MM.1S (cell line): ENCODE measurements around the gene PPP2R2C.

Experiments used
- DNase-seq: peaks from one replicate; pipeline ENCODE4 v3.0.0-alpha.2; 2015
- H2AFZ ChIP-seq: fragments of 300-600 bp; sonication (generic); 2 replicates; pipeline ENCODE4 v1.6.0; 2016; ENCODE audit warnings: antibody characterized with exemption, low read length
- H3F3A ChIP-seq: fragments of 300-600 bp; sonication (generic); 2 replicates; pipeline ENCODE4 v1.6.1; 2016; ENCODE audit warnings: mild to moderate bottlenecking, antibody characterized with exemption, low read length, moderate library complexity, mixed read lengths; ENCODE audit not compliant: insufficient read depth
- H3K27ac ChIP-seq: fragments of 300-600 bp; sonication (generic); 2 replicates; pipeline ENCODE4 v1.5.1; 2016; ENCODE audit warnings: mild to moderate bottlenecking, low read length
- H3K27me3 ChIP-seq: fragments of 300-600 bp; sonication (generic); replicated peaks from 2 replicates; pipeline ENCODE4 v1.6.0; 2016; ENCODE audit warnings: low read length; ENCODE audit not compliant: insufficient read depth
- H3K36me3 ChIP-seq: fragments of 300-600 bp; sonication (generic); replicated peaks from 2 replicates; pipeline ENCODE4 v1.6.1; 2016; ENCODE audit warnings: mild to moderate bottlenecking, low read length, mixed read lengths; ENCODE audit not compliant: insufficient read depth
- H3K4me1 ChIP-seq: fragments of 300-600 bp; sonication (generic); 2 replicates; pipeline ENCODE4 v1.6.1; 2016; ENCODE audit warnings: low read length, mixed read lengths
- H3K4me2 ChIP-seq: fragments of 300-600 bp; sonication (generic); 2 replicates; pipeline ENCODE4 v1.6.0; 2016; ENCODE audit warnings: low read depth, low read length
- H3K4me3 ChIP-seq: fragments of 300-600 bp; sonication (generic); 2 replicates; pipeline ENCODE4 v1.5.1; 2016; ENCODE audit warnings: low read length, mixed read lengths
- H3K79me2 ChIP-seq: fragments of 300-600 bp; sonication (generic); 2 replicates; pipeline ENCODE4 v1.6.1; 2016; ENCODE audit warnings: mixed run types, low read length, mixed read lengths
- H3K9ac ChIP-seq: fragments of 300-600 bp; sonication (generic); 2 replicates; pipeline ENCODE4 v1.6.1; 2016; ENCODE audit warnings: low read length, mixed read lengths
- H3K9me2 ChIP-seq: fragments of 300-600 bp; sonication (generic); replicated peaks from 2 replicates; pipeline ENCODE4 v1.6.1; 2016; ENCODE audit warnings: mild to moderate bottlenecking, low read length, mixed read lengths; ENCODE audit not compliant: insufficient read depth
- H3K9me3 ChIP-seq: fragments of 300-600 bp; sonication (generic); replicated peaks from 2 replicates; pipeline ENCODE4 v1.6.1; 2016; ENCODE audit warnings: mild to moderate bottlenecking, low read length, mixed read lengths; ENCODE audit not compliant: insufficient read depth
- H4K20me1 ChIP-seq: fragments of 300-600 bp; sonication (generic); 2 replicates; pipeline ENCODE4 v1.6.1; 2016; ENCODE audit warnings: mild to moderate bottlenecking, low read length, moderate library complexity, mixed read lengths; ENCODE audit not compliant: insufficient read depth
- CTCF ChIP-seq: fragments of 300-600 bp; sonication (generic); IDR thresholded peaks from 2 replicates; pipeline ENCODE4 v1.5.1; 2016; ENCODE audit warnings: antibody characterized with exemption, low read length, mixed read lengths
- EZH2 ChIP-seq: fragments of 300-600 bp; sonication (generic); optimal IDR thresholded peaks from 2 replicates; pipeline ENCODE3; 2017; ENCODE audit warnings: low read depth, mild to moderate bottlenecking, antibody characterized with exemption, low read length, mixed read lengths
- EZH2phosphoT487 ChIP-seq: fragments of 300-600 bp; sonication (generic); IDR thresholded peaks from 2 replicates; pipeline ENCODE4 v1.6.1; 2018; ENCODE audit warnings: antibody characterized with exemption, low read length

Gene PPP2R2C

GRCh38 chr4:6338951-6339817 is 133.2 kb downstream of the PPP2R2C start:
- H3K4me3 ChIP-seq, result no peak overlapping the region
- peaks cover 13% of the 10 kb centered on the region for H3K4me1 ChIP-seq
- H3K27me3 ChIP-seq, result peaks cover 91% of the 10 kb centered on the region
- no peaks in the 10 kb centered on the region for H3F3A ChIP-seq
- H3K4me2 ChIP-seq, result no peak overlapping the region
- no peak for DNase-seq
- no peaks in the 10 kb centered on the region for H3K9me2 ChIP-seq
- H3K79me2 ChIP-seq, result no peaks in the 10 kb centered on the region
- H2AFZ ChIP-seq, result no peak overlapping the region
- no peak overlapping the region for H3K9ac ChIP-seq
- TF ChIP-seq EZH2, result no peak
- TF ChIP-seq CTCF, result no peak
- no peak for TF ChIP-seq EZH2phosphoT487
- no peaks in the 10 kb centered on the region for H3K9me3 ChIP-seq
- no peaks in the 10 kb centered on the region for H3K36me3 ChIP-seq
- H3K27ac ChIP-seq, result no peak overlapping the region
- H4K20me1 ChIP-seq, result no peaks in the 10 kb centered on the region

- H3K9me3 ChIP-seq, result no peaks in the 10 kb centered on the region
- no peak overlapping the region for H3K4me3 ChIP-seq
These were observed 134.1 kb downstream of the PPP2R2C start for GRCh38 chr4:6338175-6338950.

DNA sequence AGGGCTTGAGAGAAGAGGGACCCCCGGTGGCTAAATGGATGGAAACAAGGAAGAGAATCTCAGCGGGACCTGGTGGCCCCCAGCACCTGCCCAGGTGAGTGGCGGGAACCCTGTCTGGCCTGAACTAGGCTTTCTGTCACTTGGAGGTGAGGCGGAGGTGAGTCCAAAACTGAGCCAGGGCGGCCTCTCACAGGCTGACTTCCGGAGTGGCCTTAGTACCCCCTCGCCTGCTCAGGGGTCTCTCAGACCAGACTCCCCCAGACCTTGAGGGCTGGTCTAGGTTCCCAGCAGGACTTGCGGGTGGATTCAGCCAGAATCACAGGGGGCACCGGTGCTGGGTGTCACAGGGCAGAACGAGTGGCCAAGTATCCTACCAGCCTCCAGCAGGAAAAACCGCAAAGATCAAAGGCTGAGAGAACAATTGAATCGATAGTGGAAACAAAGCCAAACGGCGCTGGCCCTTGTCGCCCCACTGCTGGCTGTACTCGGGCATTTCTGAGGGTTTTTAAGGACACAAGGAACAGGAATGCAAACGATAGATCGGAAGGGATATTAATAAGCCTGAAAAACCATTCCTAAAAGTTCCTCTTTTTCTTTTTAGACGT is 135.0 kb downstream of the PPP2R2C start:
- Histone ChIP-seq H3K4me3 (no peak overlapping the region), H3K36me3 (no peaks in the 10 kb centered on the region), H3K4me2 (peak overlapping the region; percentile 43; the same call in 1 of the 2 replicates), H2AFZ (no peak overlapping the region), H3K27me3 (peaks cover 92% of the 10 kb centered on the region), H3K9ac (no peak overlapping the region), H3K9me2 (no peaks in the 10 kb centered on the region), H3K4me1 (peaks cover 13% of the 10 kb centered on the region), H3F3A (no peaks in the 10 kb centered on the region), H3K27ac (no peak overlapping the region), H4K20me1 (no peaks in the 10 kb centered on the region), H3K9me3 (no peaks in the 10 kb centered on the region), H3K79me2 (no peaks in the 10 kb centered on the region)
- TF ChIP-seq EZH2 (no peak), EZH2phosphoT487 (no peak)
- DNase-seq, result peak; percentile 5

More at GRCh38 chr4:6338175-6338950, 134.1 kb downstream of the PPP2R2C start:
- Histone ChIP-seq H4K20me1 (no peaks in the 10 kb centered on the region), H3K79me2 (no peaks in the 10 kb centered on the region), H3K9ac (no peak overlapping the region), H3K9me2 (no peaks in the 10 kb centered on the region), H3F3A (no peaks in the 10 kb centered on the region), H3K4me1 (peaks cover 13% of the 10 kb centered on the region), H3K36me3 (no peaks in the 10 kb centered on the region), H3K4me2 (peak overlapping the region; percentile 43), H2AFZ (no peak overlapping the region), H3K27me3 (peaks cover 92% of the 10 kb centered on the region), H3K27ac (no peak overlapping the region)
- TF ChIP-seq EZH2, result no peak
- TF ChIP-seq CTCF, result no peak
- TF ChIP-seq EZH2phosphoT487, result no peak
- peak; percentile 16 for DNase-seq
